HG03097 (cell line): Measurements from ENCODE around the gene TNF.
"Not testable (repeated sequence)": the region's sequence is repeated elsewhere in the genome, so short reads cannot be mapped to it uniquely, and the experiment has no call there.

ENCODE experiments used
- ATAC-seq: cut with Tn5 transposase; IDR thresholded peaks from one replicate; pipeline ENCODE4 v1.9.1; 2021; ENCODE audit not compliant: unreplicated experiment, low FRiP score

Gene TNF

GRCh38 chr6:31543639-31544038 lies 31.7 kb upstream of the TNF start:
- ATAC-seq, result no peak

- ATAC-seq, result no peak
Measured at GRCh38 chr6:31544676-31545075, 30.7 kb upstream of the TNF start.

- ATAC-seq, result no peak
Measured at GRCh38 chr6:31545291-31545690, 30.1 kb upstream of the TNF start.

DNA sequence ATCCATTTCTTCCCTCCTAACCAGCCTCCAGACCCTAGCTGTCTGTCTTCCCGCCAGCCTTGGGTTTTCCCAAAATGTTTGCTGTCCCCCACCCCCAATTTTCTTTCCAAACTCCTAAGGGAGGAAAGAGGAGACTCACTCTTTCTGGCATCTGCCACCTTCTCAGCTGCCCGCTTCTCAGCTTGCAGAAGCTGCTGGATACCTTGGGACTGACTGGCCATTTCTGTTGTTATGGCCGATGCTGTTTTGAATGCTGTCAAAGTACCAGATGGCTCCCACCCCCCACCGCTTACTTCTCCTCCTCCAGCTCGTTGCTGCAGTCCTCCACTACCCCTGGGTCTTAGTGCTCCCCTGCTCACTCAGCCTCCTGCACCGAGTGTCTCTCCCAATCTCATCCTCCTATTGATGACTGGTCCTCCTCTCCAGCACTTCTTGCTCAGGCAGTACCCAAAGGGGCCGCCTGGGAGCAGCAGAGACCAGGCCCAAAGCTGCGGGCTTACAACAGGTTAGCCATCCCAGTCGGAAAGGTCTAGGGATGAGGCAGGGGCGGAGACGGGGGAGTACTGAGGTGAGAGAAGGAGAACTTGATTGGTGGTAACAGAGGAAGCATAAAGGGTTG lies 28.9 kb upstream of the TNF start, which contains the start of gene ATP6V1G2:
Gene ATP6V1G2, minus strand, starts transcription at position 270 of the 619 bp plus-strand sequence. Its CDS starts 49 bp downstream, at position 221.
- peak; percentile 45 for ATAC-seq

DNA sequence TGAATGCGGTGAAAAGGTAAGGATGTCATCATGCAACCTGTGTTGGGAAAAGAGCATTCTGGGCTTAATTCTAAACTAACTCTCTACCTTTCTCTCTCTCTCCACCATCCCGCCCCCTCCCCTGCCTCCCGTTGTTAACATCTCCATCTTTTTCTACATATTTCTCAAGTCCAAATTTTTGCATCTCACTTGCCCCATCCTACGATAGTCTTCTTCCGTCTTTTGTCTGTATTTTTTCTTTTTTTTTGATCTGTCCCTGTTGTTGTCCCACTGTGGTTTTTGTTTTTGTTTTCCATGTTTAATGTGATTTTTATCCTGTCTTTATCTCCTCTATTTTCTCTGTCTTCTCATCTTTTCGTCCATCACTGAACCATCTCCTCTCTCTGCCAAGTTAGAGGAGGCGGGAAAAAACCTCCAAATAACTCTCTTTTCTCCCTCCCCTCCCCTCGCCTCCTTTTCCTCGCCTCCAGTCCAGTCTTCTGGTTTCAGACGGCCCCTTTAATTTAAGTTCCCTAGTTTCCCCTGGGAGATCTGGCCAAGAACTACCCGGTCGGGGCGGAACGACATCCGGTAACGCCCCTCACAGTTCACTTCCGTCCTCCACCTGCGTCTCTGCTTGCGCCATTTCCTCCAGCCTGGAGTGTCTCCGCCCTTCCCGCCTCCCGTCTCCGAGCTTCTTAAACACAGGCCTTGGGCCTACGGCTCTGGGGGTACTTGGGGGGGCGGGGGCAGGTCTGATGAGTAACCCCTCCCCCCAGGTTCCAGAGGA lies 28.2 kb upstream of the TNF start, which contains the start of gene NFKBIL1:
Gene NFKBIL1, plus strand, starts transcription at position 651 of the 769 bp plus-strand sequence. Its CDS starts 87 bp downstream, at position 738.
- ATAC-seq, result peak; percentile 53

DNA sequence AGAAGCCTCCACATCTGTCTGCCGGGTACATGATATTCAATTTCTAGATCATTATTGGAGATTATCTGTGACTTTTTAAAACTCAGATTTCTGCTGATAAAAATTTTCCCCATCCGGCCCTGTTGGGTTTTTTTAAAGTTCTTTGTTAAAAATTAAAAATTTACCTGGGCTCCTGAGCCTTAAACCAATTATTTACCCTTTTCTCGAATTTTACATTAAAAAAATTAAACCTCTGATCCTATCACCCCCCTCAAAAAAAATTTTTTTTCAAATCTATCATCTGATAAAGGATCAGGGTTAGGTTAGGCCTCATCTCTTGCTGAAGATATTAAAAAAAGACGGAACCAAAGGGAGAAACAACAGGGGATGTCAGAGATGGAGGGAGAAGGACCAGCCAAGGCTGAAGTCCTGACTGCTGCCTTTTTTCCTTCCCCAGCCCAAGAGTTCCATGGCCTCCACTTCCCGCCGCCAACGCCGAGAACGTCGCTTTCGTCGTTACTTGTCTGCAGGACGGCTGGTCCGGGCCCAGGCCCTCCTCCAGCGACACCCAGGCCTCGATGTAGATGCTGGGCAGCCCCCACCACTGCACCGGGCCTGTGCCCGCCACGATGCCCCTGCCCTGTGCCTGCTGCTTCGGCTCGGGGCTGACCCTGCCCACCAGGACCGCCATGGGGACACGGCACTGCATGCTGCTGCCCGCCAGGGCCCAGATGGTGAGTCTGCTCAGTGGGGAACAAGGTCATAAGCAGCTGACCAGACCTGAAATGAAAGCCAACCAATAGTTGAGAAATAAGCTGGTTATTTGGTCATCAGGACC lies 27.4 kb upstream of the TNF start:
- no peak for ATAC-seq

DNA sequence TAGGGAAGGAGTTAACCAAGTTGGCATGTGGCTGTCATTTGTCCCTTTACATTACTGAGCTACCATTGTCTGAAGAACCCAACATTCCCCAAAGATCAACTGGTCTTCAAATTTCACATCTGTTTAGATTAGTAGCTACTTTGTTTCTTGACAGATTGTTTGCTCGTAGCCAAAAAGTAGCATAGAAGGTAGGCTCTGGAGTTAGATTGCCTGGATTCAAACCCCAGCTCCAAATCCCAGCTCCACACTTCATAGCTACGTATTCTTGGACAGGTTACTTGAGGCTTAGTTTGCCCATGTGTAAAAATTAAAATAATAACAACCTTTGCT lies 26.9 kb upstream of the TNF start:
- ATAC-seq, result no peak

- not testable (repeated sequence) for ATAC-seq
Measured at GRCh38 chr6:31551371-31551770, 24.0 kb upstream of the TNF start.

GRCh38 chr6:31556307-31556706 lies 19.1 kb upstream of the TNF start:
- no peak for ATAC-seq

DNA sequence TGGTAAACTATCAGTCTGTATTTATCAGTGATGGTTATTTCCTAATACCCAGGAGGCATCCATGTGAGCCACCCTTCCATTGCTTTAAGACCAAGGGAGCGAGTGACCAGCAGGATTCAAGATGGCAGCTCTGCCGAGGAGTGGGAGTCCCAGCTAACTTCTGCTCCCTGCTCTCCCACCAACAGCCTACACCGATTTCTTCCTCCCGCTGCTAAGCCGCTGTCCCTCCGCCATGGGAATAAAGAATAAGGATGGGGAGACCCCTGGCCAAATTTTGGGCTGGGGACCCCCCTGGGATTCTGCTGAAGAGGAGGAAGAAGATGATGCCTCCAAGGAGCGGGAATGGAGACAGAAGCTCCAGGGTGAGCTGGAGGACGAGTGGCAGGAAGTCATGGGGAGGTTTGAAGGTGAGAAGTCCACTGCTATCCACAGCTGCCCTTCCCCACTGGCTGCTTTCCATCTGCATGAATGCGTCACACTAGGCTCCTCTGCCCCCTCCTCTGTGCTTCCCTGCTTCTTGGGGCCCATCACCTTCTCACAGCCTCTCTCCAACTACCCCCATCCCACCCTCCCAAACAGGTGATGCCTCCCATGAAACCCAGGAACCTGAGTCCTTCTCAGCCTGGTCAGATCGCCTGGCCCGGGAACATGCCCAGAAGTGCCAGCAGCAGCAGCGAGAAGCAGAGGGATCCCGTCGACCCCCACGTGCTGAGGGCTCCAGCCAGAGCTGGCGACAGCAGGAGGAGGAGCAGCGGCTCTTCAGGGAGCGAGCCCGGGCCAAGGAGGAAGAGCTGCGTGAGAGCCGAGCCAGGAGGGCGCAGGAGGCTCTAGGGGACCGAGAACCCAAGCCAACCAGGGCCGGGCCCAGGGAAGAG lies 17.7 kb upstream of the TNF start:
- no peak for ATAC-seq

DNA sequence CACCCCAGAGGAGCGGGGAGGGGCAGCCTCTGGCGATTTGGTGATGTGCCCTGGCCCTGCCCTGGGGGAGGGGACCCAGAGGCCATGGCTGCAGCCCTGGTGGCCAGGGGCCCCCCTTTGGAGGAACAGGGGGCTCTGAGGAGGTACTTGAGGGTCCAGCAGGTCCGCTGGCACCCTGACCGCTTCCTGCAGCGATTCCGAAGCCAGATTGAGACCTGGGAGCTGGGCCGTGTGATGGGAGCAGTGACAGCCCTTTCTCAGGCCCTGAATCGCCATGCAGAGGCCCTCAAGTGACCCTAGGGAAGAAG lies 17.1 kb upstream of the TNF start:
- no peak for ATAC-seq

DNA sequence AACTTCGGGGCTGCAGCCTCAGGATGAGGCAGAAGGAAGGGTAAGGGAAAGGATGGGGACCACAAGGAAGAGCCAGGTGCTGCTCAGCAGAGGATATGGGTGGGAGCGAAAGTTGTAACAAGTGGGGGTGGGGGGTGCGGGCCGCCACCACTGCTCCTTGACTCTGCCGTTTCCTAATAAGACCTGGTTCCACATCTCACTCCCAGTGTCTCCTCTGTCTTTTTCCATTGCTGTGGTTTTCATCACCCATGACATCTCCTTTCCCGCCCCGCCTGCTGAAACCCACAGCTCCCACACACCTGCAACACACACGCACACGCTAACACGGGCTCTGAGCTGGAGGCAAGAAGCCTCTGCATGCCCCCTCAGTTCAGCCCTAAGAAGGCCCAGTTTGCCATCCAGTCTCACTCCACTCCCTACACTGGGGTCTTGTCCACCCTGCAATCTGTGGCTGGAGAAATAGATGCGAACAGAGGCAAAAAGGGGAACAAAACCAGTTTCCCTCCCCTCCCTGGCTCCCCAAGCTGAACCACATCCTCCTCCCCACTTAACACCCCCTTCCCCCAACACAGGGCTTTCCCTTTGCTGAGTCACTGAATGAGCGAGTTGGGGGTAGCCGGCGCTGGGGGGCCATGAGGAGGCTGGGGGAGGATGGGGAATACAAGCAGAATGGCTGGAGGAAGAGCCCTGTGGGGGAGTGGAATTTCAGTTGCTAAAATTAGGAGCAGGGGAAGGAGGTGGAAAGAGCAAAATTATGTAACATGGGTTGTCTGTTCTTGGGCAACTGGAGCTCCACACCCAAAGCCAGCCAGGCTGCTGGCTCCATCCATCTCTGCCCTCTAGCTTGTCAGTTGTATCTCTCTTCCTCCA lies 16.5 kb upstream of the TNF start:
- ATAC-seq, result no peak

GRCh38 chr6:31559606-31559957 lies 15.8 kb upstream of the TNF start:
- no peak for ATAC-seq

DNA sequence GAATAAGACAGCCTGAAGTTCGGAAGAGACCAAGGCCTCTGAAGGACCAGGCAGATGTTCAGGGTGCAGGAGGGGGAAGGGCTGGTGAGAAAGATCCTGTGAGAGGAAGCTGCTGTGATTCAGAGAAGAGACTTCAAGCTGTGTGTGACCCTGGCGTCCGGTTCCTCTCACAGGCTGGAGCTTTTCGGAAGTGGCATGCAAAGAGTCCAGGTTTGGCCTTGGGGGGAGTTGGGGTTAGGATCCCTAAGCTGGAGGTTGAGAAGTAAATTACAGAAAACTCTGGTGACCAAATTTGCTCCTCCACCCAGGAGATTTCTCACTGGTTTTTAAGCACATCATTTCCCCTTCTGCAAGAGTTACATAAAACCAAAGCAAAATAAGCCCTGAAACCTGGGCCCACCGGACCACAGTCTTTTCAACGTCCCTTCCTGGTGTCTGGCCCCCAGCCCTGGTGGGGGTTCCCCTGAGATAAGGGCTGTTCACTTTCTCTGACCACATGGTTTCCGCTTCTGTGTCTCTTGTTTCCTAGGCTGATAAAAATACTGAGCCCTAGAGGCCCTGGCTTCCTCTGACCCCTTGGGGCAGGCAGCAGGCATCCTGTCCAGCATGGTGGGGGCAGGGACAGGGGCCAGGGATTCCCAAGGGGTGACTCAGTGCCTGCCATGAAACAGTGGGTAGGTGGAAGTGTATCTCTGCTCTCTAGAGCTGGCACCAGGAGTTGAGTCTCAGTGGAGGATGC lies 15.2 kb upstream of the TNF start:
- ATAC-seq, result peak; percentile 60

DNA sequence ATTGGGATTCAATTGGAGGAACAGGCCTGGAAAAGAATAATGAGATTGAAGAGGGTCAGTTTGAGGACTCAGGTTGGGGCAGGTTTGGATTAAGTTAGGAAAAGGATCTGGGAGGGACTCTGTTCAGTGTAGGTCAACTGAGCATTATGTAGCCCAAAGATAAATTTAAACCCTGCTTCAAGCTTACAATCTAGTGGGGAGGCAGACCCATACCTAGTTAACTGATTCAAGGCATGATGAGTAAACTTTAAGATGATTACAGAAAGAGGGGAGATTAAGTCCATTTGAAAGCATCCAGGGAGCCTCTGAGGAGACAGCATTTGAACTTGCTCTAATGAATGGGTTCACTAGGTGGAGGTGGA lies 14.7 kb upstream of the TNF start:
- ATAC-seq, result no peak

- ATAC-seq, result no peak
Measured at GRCh38 chr6:31567531-31568370, 7.6 kb upstream of the TNF start.

DNA sequence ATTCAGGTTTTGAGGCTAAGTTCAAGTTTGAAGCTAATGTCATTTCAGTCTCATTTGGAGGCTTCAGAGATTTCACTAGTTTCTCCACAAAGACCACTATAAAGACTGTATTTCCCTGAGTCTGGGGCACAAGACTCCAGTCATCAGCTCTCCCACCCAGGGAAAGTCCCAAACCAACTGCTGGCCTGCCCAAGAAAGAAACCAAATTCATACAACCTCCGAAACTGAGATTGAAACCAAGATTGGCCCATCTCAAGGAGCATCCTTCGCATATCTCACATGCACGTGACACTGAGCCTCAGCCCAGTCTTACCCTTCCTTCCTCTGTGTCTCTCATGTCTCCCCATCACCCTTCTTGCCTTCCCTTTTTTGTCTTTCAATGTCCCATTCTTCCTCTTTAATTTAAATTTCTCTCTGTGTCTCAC lies 6.8 kb upstream of the TNF start:
- peak; percentile 67 for ATAC-seq

- ATAC-seq, result no peak
Measured at GRCh38 chr6:31569861-31570536, 5.4 kb upstream of the TNF start.
